Epithelial cell of proximal tubule (primary cell): Measurements from ENCODE around the gene MED20. TPM values are rescaled to one million over a fixed set of nuclear protein-coding genes. Genes with fewer than 3 reads are reported as not detected.
A peak's percentile ranks its signal among the peaks of the same experiment; 100 is the strongest.

Source experiments
- DNase-seq: peaks from one replicate; pipeline ENCODE4 v3.0.0-alpha.2; 2011; ENCODE audit warnings: low read depth
- H3K4me3 ChIP-seq: 2 replicates; pipeline ENCODE4 v1.5.1; 2011; ENCODE audit warnings: low read depth, mild to moderate bottlenecking, low read length
- CTCF ChIP-seq: conservative IDR thresholded peaks from 2 replicates; pipeline ENCODE4 v1.5.1; 2012; ENCODE audit warnings: low read depth, mild to moderate bottlenecking, low read length
- total RNA-seq: library from RNA; depleted of rRNA; stranded (reverse); fragments of >200 nt; gene quantifications from 2 replicates; pipeline ENCODE4 v1.2.3, GENCODE V29; 2015

Gene MED20
- total RNA-seq, 1 donor from 2014 or later = 20.9 TPM

GRCh38 chr6:41909727-41910126 is 11.2 kb downstream of the MED20 start:
- TF ChIP-seq CTCF = no peak
- H3K4me3 ChIP-seq = no peak overlapping the region
- no peak for DNase-seq

- no peak overlapping the region for H3K4me3 ChIP-seq
- peak; percentile 70 for TF ChIP-seq CTCF
- no peak for DNase-seq
Observed at GRCh38 chr6:41901882-41902519, 18.9 kb downstream of the MED20 start.

GRCh38 chr6:41900861-41901260 is 20.1 kb downstream of the MED20 start:
- H3K4me3 ChIP-seq = no peak overlapping the region
- DNase-seq = no peak
- no peak for TF ChIP-seq CTCF

- no peak for TF ChIP-seq CTCF
- DNase-seq = no peak
- H3K4me3 ChIP-seq = peak overlapping the region; percentile 77
Observed at GRCh38 chr6:41896281-41896680, 24.7 kb downstream of the MED20 start.

GRCh38 chr6:41895300-41896233 is 25.4 kb downstream of the MED20 start, which contains the start of gene USP49:
Gene USP49 (minus strand): TSS chr6:41895375. CDS start chr6:41806983, 88,392 bp downstream.
- peak; percentile 61 for DNase-seq
- H3K4me3 ChIP-seq = peak within 1 kb of the TSS; percentile 77
- TF ChIP-seq CTCF = no peak

GRCh38 chr6:41894366-41895299 is 26.3 kb downstream of the MED20 start:
- DNase-seq = no peak
- peak overlapping the region; percentile 77 for H3K4me3 ChIP-seq
- TF ChIP-seq CTCF = no peak
